Stimulated activated CD4-positive, alpha-beta T cell treated with anti-CD3 and anti-CD28 coated beads, Interleukin-4, amount 100 ng/mL, for 1 hour (primary cell): ENCODE data around the gene B4GALT2.
A peak's percentile ranks its signal among the peaks of the same experiment; 100 is the strongest.

Experiments
- DNase-seq: peaks from one replicate; pipeline ENCODE4 v3.0.0-alpha.2; 2020

Gene B4GALT2

GRCh38 chr1:43946236-43947060, 32.6 kb upstream of the B4GALT2 start, which contains the start of gene IPO13:
Gene IPO13, plus strand, starts transcription at chr1:43946950. Its CDS starts 651 bp downstream, at chr1:43947601.
- DNase-seq = peak; percentile 96

- no peak for DNase-seq
Measured at GRCh38 chr1:43947061-43947873, 31.7 kb upstream of the B4GALT2 start.

DNA sequence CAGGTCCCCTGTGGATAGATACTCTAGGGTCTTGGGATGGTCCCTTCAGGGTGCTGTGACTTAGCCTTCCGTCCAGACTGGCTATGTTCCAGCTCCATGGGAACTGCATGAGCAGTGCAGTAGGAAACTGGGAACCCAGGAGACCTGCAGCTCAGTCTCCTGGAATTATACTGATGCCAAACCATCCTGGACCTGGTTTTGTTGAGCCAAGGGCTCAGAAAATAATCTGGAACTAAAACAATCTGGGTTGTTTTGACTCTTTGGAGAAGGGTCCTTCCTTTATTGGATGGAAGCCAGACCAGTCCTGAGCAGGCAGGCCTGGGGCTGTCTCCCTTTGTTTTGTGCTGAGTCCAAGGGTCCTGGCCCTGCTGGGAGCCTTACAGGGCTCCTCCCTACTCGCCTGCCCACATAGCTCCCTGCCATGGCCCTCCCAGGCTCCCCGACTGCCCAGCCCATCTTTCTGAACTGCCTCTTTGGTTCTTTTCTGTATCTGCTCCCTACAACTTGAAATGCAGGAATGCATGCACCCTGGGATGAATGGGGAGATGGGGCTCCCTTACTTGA, 31.1 kb upstream of the B4GALT2 start:
- DNase-seq = no peak

GRCh38 chr1:43949678-43950077, 29.3 kb upstream of the B4GALT2 start:
- DNase-seq = no peak

DNA sequence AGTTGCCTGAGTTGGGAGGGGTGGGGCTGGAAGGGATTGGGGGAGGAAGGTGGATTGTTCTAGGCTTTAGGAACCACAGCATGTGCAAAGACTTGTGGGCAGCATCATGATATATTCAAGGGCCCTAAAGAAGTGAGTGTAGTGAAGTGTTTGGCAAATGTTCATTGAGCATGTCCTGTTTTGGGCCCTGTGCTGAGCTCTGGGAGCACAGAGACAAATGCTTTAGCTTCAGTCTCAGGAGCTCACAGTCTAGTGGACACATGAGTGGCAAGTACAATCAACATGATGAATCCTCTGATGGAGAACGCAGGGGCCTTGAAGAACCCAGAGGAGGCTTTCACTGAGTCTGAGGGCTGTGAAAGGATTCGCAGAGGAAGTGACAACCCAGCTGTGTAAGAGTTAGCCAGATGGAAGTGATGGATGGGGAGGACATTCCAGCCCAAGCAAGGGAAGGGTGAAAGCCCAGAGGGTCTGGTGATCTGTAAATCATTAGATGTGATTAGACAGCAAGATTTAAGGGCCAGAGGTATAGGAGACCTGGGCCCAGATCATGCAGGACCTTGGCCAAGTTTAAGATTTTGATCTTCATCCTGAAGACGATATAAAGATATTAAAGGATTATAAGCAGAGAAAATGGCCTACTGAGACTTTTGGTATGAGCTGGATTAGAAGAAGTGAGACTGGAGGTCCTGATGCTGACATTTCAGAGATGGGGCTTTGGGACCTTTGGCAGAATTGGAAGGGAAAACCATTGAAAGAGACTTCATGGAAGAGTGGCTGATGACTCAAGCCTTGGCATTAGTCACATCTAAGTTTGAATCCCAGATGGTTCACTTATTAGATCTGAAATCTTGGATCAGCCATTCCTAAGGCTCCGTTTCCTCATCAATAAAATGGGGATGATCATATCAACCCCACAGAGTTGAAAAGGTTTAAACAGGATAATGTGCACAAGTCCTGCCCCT, 27.7 kb upstream of the B4GALT2 start:
- DNase-seq = no peak

DNA sequence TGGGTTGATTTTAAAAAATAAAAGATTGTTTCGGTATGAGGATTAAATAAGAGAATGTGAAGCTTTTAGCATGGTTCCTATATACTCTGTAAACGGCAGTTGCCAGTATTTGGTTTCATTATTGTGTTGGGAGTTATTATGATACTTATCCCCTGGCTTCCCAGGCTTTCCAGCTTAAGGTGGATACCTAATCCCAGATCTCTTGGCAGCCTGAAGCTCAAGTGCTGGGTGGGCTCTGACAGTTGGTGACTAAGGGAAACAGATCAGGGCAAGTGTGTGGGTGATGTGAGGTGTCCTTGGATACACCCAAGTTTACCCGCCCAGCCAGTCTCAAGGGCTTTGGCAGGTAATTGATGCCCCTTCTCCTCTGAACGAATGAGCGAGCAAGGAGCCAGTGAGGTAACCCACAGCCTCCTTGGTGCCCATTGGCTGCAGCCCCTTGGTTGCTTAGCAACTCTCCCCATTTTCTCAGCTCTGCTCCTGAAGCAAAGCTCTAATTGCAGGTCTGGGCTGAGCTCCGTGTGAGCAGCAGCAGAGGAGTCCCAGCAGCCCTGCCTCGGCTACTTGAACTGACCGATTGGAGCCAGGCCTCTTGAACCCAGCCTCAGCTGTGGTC, 26.2 kb upstream of the B4GALT2 start:
- no peak for DNase-seq

GRCh38 chr1:43953361-43953760, 25.6 kb upstream of the B4GALT2 start:
- DNase-seq = no peak

DNA sequence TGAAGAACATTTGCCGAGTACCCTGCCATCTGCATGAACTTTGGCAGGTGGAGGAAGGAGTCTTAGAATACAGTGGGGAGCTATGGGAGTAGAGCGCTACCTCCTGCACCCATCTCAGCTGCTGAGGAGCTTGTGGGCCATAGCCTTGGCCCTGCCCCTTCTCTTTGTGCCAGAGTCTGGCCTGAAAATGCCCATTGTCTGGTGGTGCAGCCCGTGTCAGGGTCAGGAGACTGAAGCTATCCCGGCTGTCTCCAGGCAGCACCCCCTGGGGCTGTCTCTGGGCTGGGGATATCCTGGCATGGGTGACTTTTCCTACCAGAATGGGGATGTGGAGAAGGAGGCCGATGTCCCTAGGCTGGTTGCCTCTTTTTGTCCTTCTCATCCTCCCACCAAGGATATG, 25.0 kb upstream of the B4GALT2 start:
- no peak for DNase-seq

DNA sequence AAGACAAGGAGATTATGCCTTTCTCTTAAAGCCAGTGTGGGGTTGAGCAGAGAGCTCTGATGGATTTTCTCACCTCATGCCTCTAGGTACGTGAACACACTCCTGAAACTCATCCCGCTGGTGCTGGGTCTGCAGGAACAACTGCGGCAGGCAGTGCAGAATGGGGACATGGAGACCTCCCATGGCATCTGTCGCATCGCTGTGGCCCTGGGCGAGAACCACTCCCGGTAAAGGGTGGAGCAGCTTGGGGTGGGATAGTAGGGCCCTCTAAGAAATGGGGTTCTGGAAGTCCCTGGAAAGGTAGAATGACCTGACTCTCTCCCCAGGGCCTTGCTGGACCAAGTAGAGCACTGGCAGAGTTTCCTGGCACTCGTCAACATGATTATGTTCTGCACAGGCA, 22.8 kb upstream of the B4GALT2 start:
- DNase-seq = no peak

GRCh38 chr1:43957407-43958040, 21.5 kb upstream of the B4GALT2 start:
- no peak for DNase-seq

DNA sequence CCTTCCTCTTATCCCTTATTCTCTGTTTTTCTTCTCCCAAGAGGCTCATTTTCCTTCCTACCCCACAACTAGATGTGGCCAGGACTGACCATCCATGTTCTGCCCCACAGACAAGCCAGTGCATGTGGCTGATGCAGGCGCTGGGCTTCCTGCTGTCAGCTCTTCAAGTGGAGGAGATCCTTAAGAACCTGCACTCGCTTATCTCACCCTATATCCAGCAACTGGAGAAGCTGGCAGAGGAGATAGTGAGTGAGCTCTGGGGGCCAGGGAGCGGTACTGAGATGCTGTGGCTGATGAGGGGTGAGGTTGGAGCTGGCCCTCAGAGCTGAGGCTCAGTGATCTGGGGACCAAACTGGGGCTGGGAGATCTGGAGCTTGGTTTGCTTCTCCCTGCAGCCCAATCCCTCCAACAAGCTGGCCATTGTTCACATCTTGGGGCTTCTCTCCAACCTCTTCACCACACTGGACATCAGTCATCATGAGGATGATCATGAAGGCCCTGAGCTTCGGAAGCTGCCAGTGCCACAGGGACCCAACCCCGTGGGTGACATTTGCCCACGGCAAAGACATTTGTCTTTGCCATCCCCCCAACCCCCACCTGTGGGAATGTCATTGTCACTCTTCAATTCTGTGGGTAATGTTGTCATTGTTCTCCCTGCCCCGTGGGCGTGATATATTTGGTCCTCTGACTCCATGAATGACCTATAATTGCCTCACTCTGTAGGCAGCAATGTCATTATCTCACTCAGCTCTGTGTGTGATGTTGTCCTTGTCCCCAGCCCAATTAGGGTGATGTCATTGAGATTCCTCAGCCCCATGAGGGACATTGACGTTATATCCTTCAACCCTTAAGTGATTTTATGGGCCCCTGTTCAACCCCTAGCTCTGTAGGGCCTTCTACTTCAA, 20.4 kb upstream of the B4GALT2 start:
- DNase-seq = no peak

- no peak for DNase-seq
Measured at GRCh38 chr1:43960798-43961197, 18.2 kb upstream of the B4GALT2 start.

DNA sequence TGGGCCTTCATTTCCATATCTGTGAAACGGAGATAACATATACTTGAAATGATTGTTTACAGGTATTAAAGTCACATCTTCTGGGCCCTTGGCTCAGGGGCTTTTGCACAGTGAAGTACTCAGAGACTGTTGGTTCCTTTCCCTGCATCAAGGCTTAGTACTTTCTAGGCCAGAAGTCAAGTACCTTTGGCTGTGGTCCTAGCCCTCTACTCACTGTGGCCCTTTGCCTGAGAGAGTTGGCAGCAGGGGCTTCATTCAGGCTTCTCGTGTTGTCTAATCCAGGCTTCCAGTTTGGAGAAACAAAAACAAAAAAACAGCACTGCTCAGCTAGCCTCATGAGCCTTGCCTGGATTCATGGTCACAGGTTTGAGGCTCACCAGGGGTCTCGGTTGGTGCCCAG, 17.3 kb upstream of the B4GALT2 start:
- DNase-seq = no peak

- DNase-seq = no peak
Measured at GRCh38 chr1:43962324-43962723, 16.7 kb upstream of the B4GALT2 start.

GRCh38 chr1:43963006-43963405, 16.0 kb upstream of the B4GALT2 start:
- no peak for DNase-seq

DNA sequence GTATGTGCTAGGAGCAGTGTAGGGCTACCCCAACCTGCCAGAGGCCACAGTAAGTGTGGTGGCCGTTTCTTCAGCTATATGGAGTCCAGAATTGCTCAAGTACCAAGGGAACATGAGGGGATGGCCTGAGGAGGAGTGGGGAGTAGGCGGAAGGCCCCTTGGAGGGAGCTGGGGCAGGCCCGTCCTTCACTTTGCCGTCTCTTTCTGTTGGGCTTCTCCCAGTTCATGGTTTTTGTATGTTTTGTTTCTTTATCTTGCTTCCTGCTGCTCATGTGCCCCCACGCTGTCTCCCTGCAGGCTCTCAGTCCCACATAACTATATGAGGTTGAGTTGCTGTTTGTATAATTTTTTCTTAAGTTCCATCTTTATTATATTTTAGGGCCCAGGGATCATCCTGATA, 15.1 kb upstream of the B4GALT2 start:
- no peak for DNase-seq

- DNase-seq = no peak
Measured at GRCh38 chr1:43965316-43965715, 13.7 kb upstream of the B4GALT2 start.

DNA sequence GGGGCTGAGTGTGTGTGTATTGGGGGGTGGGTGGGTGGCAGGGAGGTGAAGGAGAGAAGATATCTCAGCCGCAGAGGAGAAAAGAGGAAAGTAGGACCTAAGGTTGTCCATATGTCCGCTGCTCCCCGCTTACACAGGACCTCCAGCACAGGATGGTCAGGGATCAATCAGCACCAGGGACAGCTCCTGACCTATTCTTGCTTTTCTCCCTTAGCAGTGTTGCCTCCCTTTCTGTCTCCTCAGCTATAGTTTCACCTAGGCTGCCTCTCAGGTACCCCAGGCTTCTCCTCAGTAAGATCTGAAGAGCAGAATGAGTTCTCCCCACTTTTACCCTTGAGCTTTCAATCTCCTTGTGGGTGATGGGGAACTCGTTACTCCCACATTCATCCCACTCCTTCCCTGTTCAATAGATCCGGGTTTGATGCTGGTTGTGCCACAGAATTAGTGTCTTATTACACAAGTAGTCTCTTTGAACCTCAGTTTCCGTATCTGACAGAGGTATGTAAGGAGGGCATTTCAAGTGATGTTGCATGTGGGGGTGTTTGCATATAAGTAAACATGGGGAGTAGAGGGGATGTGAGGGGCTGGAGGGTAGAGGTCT, 10.6 kb upstream of the B4GALT2 start:
- no peak for DNase-seq

DNA sequence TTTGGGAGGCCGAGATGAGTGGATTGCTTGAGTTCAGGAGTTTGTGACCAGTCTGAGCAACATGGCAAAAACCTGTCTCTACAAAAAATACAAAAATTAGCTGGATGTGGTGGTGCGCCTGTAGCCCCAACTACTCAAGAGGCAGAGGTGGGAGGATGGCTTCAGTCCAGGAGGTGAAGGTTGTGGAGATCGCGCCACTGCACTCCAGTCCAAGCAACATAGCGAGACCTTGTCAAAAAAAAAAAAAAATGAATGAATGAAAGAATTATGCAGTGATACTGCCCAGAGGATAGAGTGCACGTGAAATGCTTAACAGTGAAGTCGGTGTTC, 9.6 kb upstream of the B4GALT2 start:
- no peak for DNase-seq
